Fibroblast of lung (primary cell): ENCODE measurements around the gene TTLL12. TPM values are rescaled to one million over a fixed set of nuclear protein-coding genes. Genes with fewer than 3 reads are reported as not detected.

Source experiments
- DNase-seq, 2 donors: peaks; one replicate each; pipeline versions ENCODE4 v3.0.0 to v3.0.0-alpha.2; 2010; ENCODE audit warnings: low read depth in 2 of 2
- H2AFZ ChIP-seq: 2 replicates; pipeline ENCODE4 v1.5.1; 2012; ENCODE audit warnings: low read length, control low read depth, inconsistent platforms
- H3K27ac ChIP-seq: 2 replicates; pipeline ENCODE4 v1.5.1; 2011; ENCODE audit warnings: low read length, control low read depth; ENCODE audit not compliant: insufficient read depth
- H3K27me3 ChIP-seq: 2 replicates; pipeline ENCODE4 v1.5.1; 2011; ENCODE audit warnings: mild to moderate bottlenecking, low read length; ENCODE audit not compliant: control insufficient read depth, insufficient read depth
- H3K36me3 ChIP-seq: 2 replicates; pipeline ENCODE4 v1.5.1; 2011; ENCODE audit warnings: low read length; ENCODE audit not compliant: control insufficient read depth, insufficient read depth
- H3K4me1 ChIP-seq: 2 replicates; pipeline ENCODE4 v1.5.1; 2011; ENCODE audit warnings: low read length; ENCODE audit not compliant: control insufficient read depth, insufficient read depth; ENCODE audit errors: extremely low read depth
- H3K4me2 ChIP-seq: 2 replicates; pipeline ENCODE4 v1.5.1; 2011; ENCODE audit warnings: low read length, control low read depth; ENCODE audit not compliant: insufficient read depth; ENCODE audit errors: extremely low read depth
- H3K4me3 ChIP-seq, 4 experiments: fragments of 200-600 bp in 1 of 4; sonication (generic) in 1 of 4; replicated peaks in 1 of 4; 2 replicates each; pipeline ENCODE4 v1.5.1; 2011 to 2016; ENCODE audit warnings: low read length in 4 of 4, low read depth in 3 of 4, mild to moderate bottlenecking in 3 of 4, control low read depth in 2 of 4, inconsistent platforms in 1 of 4, mixed read lengths in 1 of 4; ENCODE audit not compliant: insufficient read depth in 1 of 4; ENCODE audit errors: control extremely low read depth in 1 of 4
- H3K79me2 ChIP-seq: 2 replicates; pipeline ENCODE4 v1.5.1; 2012; ENCODE audit warnings: mild to moderate bottlenecking, low read length, inconsistent platforms; ENCODE audit not compliant: control insufficient read depth, insufficient read depth
- H3K9ac ChIP-seq: 2 replicates; pipeline ENCODE4 v1.5.1; 2011; ENCODE audit warnings: mild to moderate bottlenecking, low read length, control low read depth; ENCODE audit not compliant: insufficient read depth
- H3K9me3 ChIP-seq: 2 replicates; pipeline ENCODE4 v1.5.1; 2012; ENCODE audit warnings: low read depth, low read length; ENCODE audit not compliant: control insufficient read depth, insufficient read depth
- H4K20me1 ChIP-seq: 2 replicates; pipeline ENCODE4 v1.5.1; 2011; ENCODE audit warnings: low read length; ENCODE audit not compliant: control insufficient read depth, insufficient read depth; ENCODE audit errors: extremely low read depth
- EZH2 ChIP-seq: IDR thresholded peaks from 2 replicates; pipeline ENCODE4 v1.5.1; 2012; ENCODE audit warnings: low read length, control low read depth, mild to moderate bottlenecking; ENCODE audit errors: missing control alignments
- polyA plus RNA-seq, 2 donors: library from polyadenylated mRNA; depleted of rRNA in 1 of 2; stranded (reverse) in 1 of 2; unstranded in 1 of 2; fragments of >200 nt; gene quantifications; 2 replicates each; pipeline ENCODE4 v1.2.1, GENCODE V29; 2011 to 2012; ENCODE audit warnings: missing spikeins in 1 of 2
- total RNA-seq: library from RNA; depleted of rRNA; stranded (reverse); fragments of >200 nt; gene quantifications from 2 replicates; pipeline ENCODE4 v1.2.1, GENCODE V29; 2014
- TF ChIP-seq, protein P1 (sequence below), 2 donors: IDR thresholded peaks in 1 of 2; conservative IDR thresholded peaks in 1 of 2; 1 replicate in 1 of 2; 2 replicates in 1 of 2; pipeline ENCODE4 v1.5.1; 2011 to 2012; ENCODE audit warnings: low read length in 2 of 2, control low read depth in 1 of 2, inconsistent platforms in 1 of 2, low read depth in 1 of 2, mild to moderate bottlenecking in 1 of 2

Gene TTLL12
- total and polyA plus RNA-seq, 2 donors (not counting 1 experiment from before 2014, with no cell fraction given), result 6.0 to 14.7 TPM

DNA sequence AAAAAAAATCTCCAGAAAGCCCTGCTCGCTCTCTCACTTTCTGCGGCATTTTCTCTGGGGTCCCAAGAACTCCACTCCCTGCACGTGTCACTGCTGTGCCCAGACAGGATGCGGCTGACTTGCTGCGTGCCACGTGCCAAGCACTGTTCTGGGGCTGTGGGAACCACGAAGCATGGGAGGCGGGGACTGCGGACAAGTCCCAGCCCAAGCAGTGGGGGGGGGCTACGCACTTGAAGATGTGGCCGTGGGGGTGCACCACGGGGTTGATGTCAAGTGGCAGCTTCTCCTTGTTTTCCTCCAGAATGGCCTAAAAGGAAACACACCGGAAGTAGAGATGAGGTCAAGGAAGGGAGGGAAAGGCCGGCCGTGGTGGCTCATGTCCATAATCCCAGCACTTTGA is 10.8 kb downstream of the TTLL12 start:
- H3K9ac ChIP-seq, result no peak overlapping the region
- no peak for DNase-seq
- H3K9me3 ChIP-seq, result no peaks in the 10 kb centered on the region
- no peak overlapping the region for H3K27ac ChIP-seq
- H3K27me3 ChIP-seq, result no peaks in the 10 kb centered on the region
- TF ChIP-seq EZH2, result no peak
- TF ChIP-seq, protein P1, sequence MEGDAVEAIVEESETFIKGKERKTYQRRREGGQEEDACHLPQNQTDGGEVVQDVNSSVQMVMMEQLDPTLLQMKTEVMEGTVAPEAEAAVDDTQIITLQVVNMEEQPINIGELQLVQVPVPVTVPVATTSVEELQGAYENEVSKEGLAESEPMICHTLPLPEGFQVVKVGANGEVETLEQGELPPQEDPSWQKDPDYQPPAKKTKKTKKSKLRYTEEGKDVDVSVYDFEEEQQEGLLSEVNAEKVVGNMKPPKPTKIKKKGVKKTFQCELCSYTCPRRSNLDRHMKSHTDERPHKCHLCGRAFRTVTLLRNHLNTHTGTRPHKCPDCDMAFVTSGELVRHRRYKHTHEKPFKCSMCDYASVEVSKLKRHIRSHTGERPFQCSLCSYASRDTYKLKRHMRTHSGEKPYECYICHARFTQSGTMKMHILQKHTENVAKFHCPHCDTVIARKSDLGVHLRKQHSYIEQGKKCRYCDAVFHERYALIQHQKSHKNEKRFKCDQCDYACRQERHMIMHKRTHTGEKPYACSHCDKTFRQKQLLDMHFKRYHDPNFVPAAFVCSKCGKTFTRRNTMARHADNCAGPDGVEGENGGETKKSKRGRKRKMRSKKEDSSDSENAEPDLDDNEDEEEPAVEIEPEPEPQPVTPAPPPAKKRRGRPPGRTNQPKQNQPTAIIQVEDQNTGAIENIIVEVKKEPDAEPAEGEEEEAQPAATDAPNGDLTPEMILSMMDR (conservative IDR thresholded peaks at IDR 0.05 in 1 of 2, IDR thresholded peaks at IDR 0.05 in 1 of 2; ENCODE audit: low read depth in 1 of 2, low read length in 2 of 2), result no peak
- H3K4me2 ChIP-seq, result no peak overlapping the region
- H3K79me2 ChIP-seq, result no peaks in the 10 kb centered on the region
- H2AFZ ChIP-seq, result no peak overlapping the region
- H4K20me1 ChIP-seq, result no peaks in the 10 kb centered on the region
- peaks cover 31% of the 10 kb centered on the region for H3K36me3 ChIP-seq
- H3K4me1 ChIP-seq, result no peaks in the 10 kb centered on the region
- no peak overlapping the region for H3K4me3 ChIP-seq

DNA sequence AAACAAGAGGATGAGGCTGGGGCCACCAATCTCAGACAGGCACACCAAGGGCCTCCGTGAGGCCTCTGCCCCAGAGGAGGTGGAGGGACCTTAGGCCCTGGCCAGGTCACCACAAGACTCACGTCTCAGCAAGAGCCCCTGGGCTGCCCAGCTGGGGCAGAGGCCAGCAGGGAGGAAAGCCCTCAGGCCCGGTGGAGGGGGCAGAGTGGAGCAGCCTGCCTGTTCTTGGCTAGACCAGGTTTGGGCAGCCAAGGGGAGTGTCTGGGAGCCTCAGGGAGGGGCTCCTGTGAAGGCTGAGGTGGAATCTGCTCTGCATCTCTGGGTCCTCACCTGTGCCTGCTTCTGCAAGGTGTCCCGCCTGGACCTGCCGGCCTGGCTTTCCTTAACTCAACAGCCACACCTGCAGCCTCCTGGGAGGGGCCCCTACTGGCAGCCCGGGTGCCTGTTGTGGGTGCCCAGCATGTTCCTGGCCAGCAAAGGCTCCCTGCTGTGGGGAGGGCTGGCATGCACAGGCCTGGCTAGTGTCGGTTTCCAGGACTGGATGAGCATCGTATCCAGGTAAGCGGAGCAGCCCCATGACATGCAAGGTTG is 11.9 kb downstream of the TTLL12 start:
- TF ChIP-seq EZH2, result no peak
- TF ChIP-seq, protein P1 (conservative IDR thresholded peaks at IDR 0.05 in 1 of 2, IDR thresholded peaks at IDR 0.05 in 1 of 2; ENCODE audit: low read depth in 1 of 2, low read length in 2 of 2), result no peak
- no peak for DNase-seq
- Histone ChIP-seq H3K36me3 (peaks cover 30% of the 10 kb centered on the region), H4K20me1 (no peaks in the 10 kb centered on the region), H3K27ac (no peak overlapping the region), H3K4me2 (no peak overlapping the region), H3K4me3 (no peak overlapping the region), H3K79me2 (no peaks in the 10 kb centered on the region), H3K4me1 (no peaks in the 10 kb centered on the region), H3K27me3 (no peaks in the 10 kb centered on the region), H2AFZ (no peak overlapping the region), H3K9me3 (no peaks in the 10 kb centered on the region), H3K9ac (no peak overlapping the region)

DNA sequence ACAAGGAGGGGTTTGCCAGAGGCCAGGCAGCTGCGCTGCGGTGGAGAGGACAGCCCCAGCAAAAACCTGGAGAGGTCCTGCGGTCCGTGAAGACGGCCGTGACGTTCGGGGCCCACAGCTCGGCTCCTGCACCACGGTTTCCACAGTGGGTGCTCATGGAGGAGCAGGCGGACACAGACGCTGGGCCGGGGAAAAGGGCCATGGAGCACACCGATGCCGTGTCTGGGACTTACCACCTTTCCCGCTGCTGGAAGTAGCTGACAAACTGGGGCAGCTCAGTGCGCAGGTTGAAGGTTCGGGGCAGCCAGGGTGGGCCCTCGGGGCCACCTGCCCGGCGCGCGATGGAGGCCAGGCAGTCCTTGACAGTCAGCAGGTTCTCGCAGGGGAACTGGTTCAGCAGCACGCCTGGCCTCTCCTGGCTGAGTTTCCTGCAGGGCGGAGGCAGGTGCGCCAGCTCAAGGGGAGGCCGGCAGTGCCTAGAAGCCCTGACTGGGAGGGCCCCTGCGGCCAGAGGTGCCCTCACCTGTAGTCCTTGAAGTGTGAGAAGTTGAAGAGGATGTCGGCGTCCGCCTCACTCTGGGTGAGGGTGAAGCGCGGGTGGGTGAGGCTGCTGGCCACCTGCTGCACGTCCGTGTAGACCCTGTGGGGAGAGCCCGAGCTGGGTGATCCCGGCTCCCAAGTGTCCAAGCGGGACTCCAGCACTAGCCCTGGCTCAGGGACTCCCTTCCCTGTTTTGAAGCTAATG is 12.8 kb downstream of the TTLL12 start:
- H3K4me1 ChIP-seq, result no peaks in the 10 kb centered on the region
- no peaks in the 10 kb centered on the region for H3K79me2 ChIP-seq
- no peak for TF ChIP-seq EZH2
- TF ChIP-seq, protein P1 (conservative IDR thresholded peaks at IDR 0.05 in 1 of 2, IDR thresholded peaks at IDR 0.05 in 1 of 2; ENCODE audit: low read depth in 1 of 2, low read length in 2 of 2), result no peak
- H3K9me3 ChIP-seq, result no peaks in the 10 kb centered on the region
- no peak overlapping the region for H3K4me2 ChIP-seq
- no peak overlapping the region for H3K27ac ChIP-seq
- H4K20me1 ChIP-seq, result no peaks in the 10 kb centered on the region
- H3K4me3 ChIP-seq, result no peak overlapping the region
- no peak overlapping the region for H2AFZ ChIP-seq
- no peak overlapping the region for H3K9ac ChIP-seq
- no peak for DNase-seq
- no peaks in the 10 kb centered on the region for H3K27me3 ChIP-seq
- peaks cover 24% of the 10 kb centered on the region for H3K36me3 ChIP-seq
